ENCODE measurements around the gene LIMS1. TPM values are rescaled to one million over a fixed set of nuclear protein-coding genes. Genes with fewer than 3 reads are reported as not detected.
"Not testable (repeated sequence)": the region's sequence is repeated elsewhere in the genome, so short reads cannot be mapped to it uniquely, and the experiment has no call there.

Gene LIMS1
- total RNA-seq, 1 experiment from 2014 or later, result 101 TPM

GRCh38 chr2:108651468-108651867 lies 117.2 kb downstream of the LIMS1 start:
- not testable (repeated sequence) for H3K27ac ChIP-seq (ENCODE audit: low read length)

GRCh38 chr2:108652187-108652931 lies 118.1 kb downstream of the LIMS1 start:
- peak overlapping the region; percentile 65 for H3K27ac ChIP-seq (ENCODE audit: low read length)
- BruUV-seq (replicated peaks); H3K36me3 ChIP-seq (ENCODE audit: control insufficient read depth, insufficient read depth, low read length); POLR2A ChIA-PET; intact Hi-C loops (cut with micrococcal nuclease; ENCODE audit: unreplicated experiment); H3K27me3 ChIP-seq (ENCODE audit: control insufficient read depth, insufficient read depth, low read length); H3K4me1 ChIP-seq (ENCODE audit: control insufficient read depth, insufficient read depth, low read length); H3K9me3 ChIP-seq (ENCODE audit: control insufficient read depth, insufficient read depth, low read depth, low read length); CTCF ChIA-PET; DNase-seq (ENCODE audit: low read depth, low spot score); in situ Hi-C loops (cut with HindIII; ENCODE audit: low pct_unique_long_range_greater_than_20kb, low sequenced_read_pairs); H3K4me3 ChIP-seq (ENCODE audit: low read depth in 2 of 2, low read length in 2 of 2): not testable (repeated sequence)
- ATAC-seq, result peak; percentile 52

More at GRCh38 chr2:108651468-108651867, 117.2 kb downstream of the LIMS1 start:
- H3K4me1 ChIP-seq (ENCODE audit: control insufficient read depth, insufficient read depth, low read length); in situ Hi-C loops (cut with HindIII; ENCODE audit: low pct_unique_long_range_greater_than_20kb, low sequenced_read_pairs); H3K4me3 ChIP-seq (ENCODE audit: low read depth in 2 of 2, low read length in 2 of 2); DNase-seq (ENCODE audit: low read depth, low spot score); POLR2A ChIA-PET; ATAC-seq; BruUV-seq (replicated peaks); intact Hi-C loops (cut with micrococcal nuclease; ENCODE audit: unreplicated experiment); H3K27me3 ChIP-seq (ENCODE audit: control insufficient read depth, insufficient read depth, low read length); H3K36me3 ChIP-seq (ENCODE audit: control insufficient read depth, insufficient read depth, low read length); H3K9me3 ChIP-seq (ENCODE audit: control insufficient read depth, insufficient read depth, low read depth, low read length); CTCF ChIA-PET: not testable (repeated sequence)
- peak; percentile 80 for TF ChIP-seq TCF7L2 (IDR thresholded peaks at IDR 0.05; ENCODE audit: low read depth, low read length)

- H3K27ac ChIP-seq (ENCODE audit: low read length); intact Hi-C loops (cut with micrococcal nuclease; ENCODE audit: unreplicated experiment); H3K4me3 ChIP-seq (ENCODE audit: low read depth in 2 of 2, low read length in 2 of 2); DNase-seq (ENCODE audit: low read depth, low spot score); H3K27me3 ChIP-seq (ENCODE audit: control insufficient read depth, insufficient read depth, low read length); in situ Hi-C loops (cut with HindIII; ENCODE audit: low pct_unique_long_range_greater_than_20kb, low sequenced_read_pairs); H3K9me3 ChIP-seq (ENCODE audit: control insufficient read depth, insufficient read depth, low read depth, low read length); ATAC-seq; H3K36me3 ChIP-seq (ENCODE audit: control insufficient read depth, insufficient read depth, low read length); POLR2A ChIA-PET; BruUV-seq (replicated peaks); H3K4me1 ChIP-seq (ENCODE audit: control insufficient read depth, insufficient read depth, low read length); CTCF ChIA-PET: not testable (repeated sequence)
These were observed 119.2 kb downstream of the LIMS1 start for GRCh38 chr2:108653425-108653824.

GRCh38 chr2:108653849-108654248 lies 119.6 kb downstream of the LIMS1 start:
- H3K9me3 ChIP-seq (ENCODE audit: control insufficient read depth, insufficient read depth, low read depth, low read length); ATAC-seq; intact Hi-C loops (cut with micrococcal nuclease; ENCODE audit: unreplicated experiment); CTCF ChIA-PET; H3K27me3 ChIP-seq (ENCODE audit: control insufficient read depth, insufficient read depth, low read length); POLR2A ChIA-PET; H3K4me1 ChIP-seq (ENCODE audit: control insufficient read depth, insufficient read depth, low read length); H3K4me3 ChIP-seq (ENCODE audit: low read depth in 2 of 2, low read length in 2 of 2); H3K36me3 ChIP-seq (ENCODE audit: control insufficient read depth, insufficient read depth, low read length); BruUV-seq (replicated peaks); in situ Hi-C loops (cut with HindIII; ENCODE audit: low pct_unique_long_range_greater_than_20kb, low sequenced_read_pairs); DNase-seq (ENCODE audit: low read depth, low spot score): not testable (repeated sequence)
- H3K27ac ChIP-seq (ENCODE audit: low read length), result peak overlapping the region; percentile 29; the same call in 1 of the 2 replicates

GRCh38 chr2:108654521-108655125 lies 120.4 kb downstream of the LIMS1 start:
- ATAC-seq, result peak; percentile 76
- BruUV-seq (replicated peaks); CTCF ChIA-PET; H3K4me3 ChIP-seq (ENCODE audit: low read depth in 2 of 2, low read length in 2 of 2); H3K9me3 ChIP-seq (ENCODE audit: control insufficient read depth, insufficient read depth, low read depth, low read length); in situ Hi-C loops (cut with HindIII; ENCODE audit: low pct_unique_long_range_greater_than_20kb, low sequenced_read_pairs); DNase-seq (ENCODE audit: low read depth, low spot score); POLR2A ChIA-PET; H3K36me3 ChIP-seq (ENCODE audit: control insufficient read depth, insufficient read depth, low read length); H3K27me3 ChIP-seq (ENCODE audit: control insufficient read depth, insufficient read depth, low read length); intact Hi-C loops (cut with micrococcal nuclease; ENCODE audit: unreplicated experiment); H3K4me1 ChIP-seq (ENCODE audit: control insufficient read depth, insufficient read depth, low read length): not testable (repeated sequence)
- H3K27ac ChIP-seq (ENCODE audit: low read length), result 0 out of 2 replicates have a peak overlapping the region, but pooled peaks have one; percentile 29

GRCh38 chr2:108655270-108655669 lies 121.0 kb downstream of the LIMS1 start:
- intact Hi-C loops (cut with micrococcal nuclease; ENCODE audit: unreplicated experiment); H3K27ac ChIP-seq (ENCODE audit: low read length); CTCF ChIA-PET; in situ Hi-C loops (cut with HindIII; ENCODE audit: low pct_unique_long_range_greater_than_20kb, low sequenced_read_pairs); DNase-seq (ENCODE audit: low read depth, low spot score); H3K4me1 ChIP-seq (ENCODE audit: control insufficient read depth, insufficient read depth, low read length); H3K4me3 ChIP-seq (ENCODE audit: low read depth in 2 of 2, low read length in 2 of 2); H3K36me3 ChIP-seq (ENCODE audit: control insufficient read depth, insufficient read depth, low read length); BruUV-seq (replicated peaks); H3K9me3 ChIP-seq (ENCODE audit: control insufficient read depth, insufficient read depth, low read depth, low read length); ATAC-seq; POLR2A ChIA-PET; H3K27me3 ChIP-seq (ENCODE audit: control insufficient read depth, insufficient read depth, low read length): not testable (repeated sequence)

- H3K4me3 ChIP-seq (ENCODE audit: low read depth in 2 of 2, low read length in 2 of 2); POLR2A ChIA-PET; H3K27me3 ChIP-seq (ENCODE audit: control insufficient read depth, insufficient read depth, low read length); H3K36me3 ChIP-seq (ENCODE audit: control insufficient read depth, insufficient read depth, low read length); H3K27ac ChIP-seq (ENCODE audit: low read length); CTCF ChIA-PET; in situ Hi-C loops (cut with HindIII; ENCODE audit: low pct_unique_long_range_greater_than_20kb, low sequenced_read_pairs); ATAC-seq; H3K9me3 ChIP-seq (ENCODE audit: control insufficient read depth, insufficient read depth, low read depth, low read length); BruUV-seq (replicated peaks); DNase-seq (ENCODE audit: low read depth, low spot score); intact Hi-C loops (cut with micrococcal nuclease; ENCODE audit: unreplicated experiment); H3K4me1 ChIP-seq (ENCODE audit: control insufficient read depth, insufficient read depth, low read length): not testable (repeated sequence)
These were observed 122.0 kb downstream of the LIMS1 start for GRCh38 chr2:108656282-108656681.
